Liver (tissue), 9 donors: Measurements from ENCODE around the gene HDDC3. TPM values are rescaled to one million over a fixed set of nuclear protein-coding genes. Genes with fewer than 3 reads are reported as not detected.
A peak's percentile ranks its signal among the peaks of the same experiment; 100 is the strongest.

Experiments used
- DNase-seq: peaks from one replicate; pipeline ENCODE4 v3.0.0-alpha.2; 2017; ENCODE audit warnings: low spot score
- H3K27ac ChIP-seq, 2 donors: one replicate each; pipeline ENCODE4 v1.7.0; 2013; ENCODE audit warnings: inconsistent platforms in 2 of 2, low read length in 2 of 2, control low read depth in 1 of 2, low read depth in 1 of 2, mild to moderate bottlenecking in 1 of 2
- H3K27me3 ChIP-seq, 4 donors: one replicate each; pipeline versions ENCODE4 v1.6.1 to v1.7.0; 2013; ENCODE audit warnings: low read length in 3 of 4, inconsistent platforms in 1 of 4, mild to moderate bottlenecking in 1 of 4, moderate library complexity in 1 of 4; ENCODE audit not compliant: control insufficient read depth in 4 of 4, insufficient read depth in 4 of 4
- H3K36me3 ChIP-seq, 4 donors: one replicate each; pipeline versions ENCODE4 v1.6.1 to v1.7.0; 2013; ENCODE audit warnings: low read length in 3 of 4, mild to moderate bottlenecking in 3 of 4, low read depth in 1 of 4, moderate library complexity in 1 of 4; ENCODE audit not compliant: control insufficient read depth in 4 of 4, insufficient read depth in 3 of 4
- H3K4me1 ChIP-seq, 4 donors: one replicate each; pipeline versions ENCODE4 v1.6.1 to v1.7.0; 2013; ENCODE audit warnings: low read length in 3 of 4, mild to moderate bottlenecking in 3 of 4, moderate library complexity in 1 of 4; ENCODE audit not compliant: control insufficient read depth in 4 of 4, insufficient read depth in 4 of 4
- H3K4me3 ChIP-seq, 3 donors: one replicate each; pipeline versions ENCODE4 v1.6.1 to v1.7.0; 2013; ENCODE audit warnings: low read length in 3 of 3, control low read depth in 1 of 3, low read depth in 1 of 3, mild to moderate bottlenecking in 1 of 3
- H3K9ac ChIP-seq, 2 donors: one replicate each; pipeline ENCODE4 v1.7.0; 2013; ENCODE audit warnings: low read length in 2 of 2, mild to moderate bottlenecking in 2 of 2, moderate library complexity in 2 of 2, control low read depth in 1 of 2, low read depth in 1 of 2
- H3K9me3 ChIP-seq, 4 donors: one replicate each; pipeline versions ENCODE4 v1.6.1 to v1.7.0; 2013; ENCODE audit warnings: low read length in 3 of 4; ENCODE audit not compliant: control insufficient read depth in 4 of 4
- EGR1 ChIP-seq, 2 donors: IDR thresholded peaks; 2 replicates each; pipeline ENCODE4 v1.6.1; 2016 to 2018; ENCODE audit warnings: antibody characterized with exemption in 2 of 2, low read depth in 2 of 2
- FOXA1 ChIP-seq: IDR thresholded peaks from 2 replicates; pipeline ENCODE4 v1.6.1; 2016; ENCODE audit warnings: antibody characterized with exemption
- FOXA2 ChIP-seq: IDR thresholded peaks from 2 replicates; pipeline ENCODE4 v1.6.1; 2016; ENCODE audit warnings: antibody characterized with exemption
- GABPA ChIP-seq, 2 donors: IDR thresholded peaks in 1 of 2; conservative IDR thresholded peaks in 1 of 2; 2 replicates each; pipeline ENCODE4 v1.6.1; 2016; ENCODE audit warnings: antibody characterized with exemption in 2 of 2, mild to moderate bottlenecking in 1 of 2, moderate library complexity in 1 of 2
- HNF4A ChIP-seq, 2 donors: conservative IDR thresholded peaks; 2 replicates each; pipeline ENCODE4 v1.6.1; 2016; ENCODE audit warnings: antibody characterized with exemption in 2 of 2, mild to moderate bottlenecking in 2 of 2
- HNF4G ChIP-seq: IDR thresholded peaks from 2 replicates; pipeline ENCODE4 v1.6.1; 2016; ENCODE audit warnings: antibody characterized with exemption
- JUND ChIP-seq, 2 donors: IDR thresholded peaks; 2 replicates each; pipeline ENCODE4 v1.6.1; 2016; ENCODE audit warnings: antibody characterized with exemption in 2 of 2
- NR2F2 ChIP-seq: IDR thresholded peaks from 2 replicates; pipeline ENCODE4 v1.6.1; 2016; ENCODE audit warnings: antibody characterized with exemption
- RAD21 ChIP-seq, 2 donors: IDR thresholded peaks; 2 replicates each; pipeline ENCODE4 v1.6.1; 2016; ENCODE audit warnings: antibody characterized with exemption in 2 of 2, mild to moderate bottlenecking in 2 of 2
- whole genome bisulfite sequencing: extraction: QIAGEN DNeasy Blood & Tissue Kit; methylation state at CpG from one replicate; pipeline ENCODE4 v1.1.7; 2013; 5-methylcytosine and 5-hydroxymethylcytosine counted together
- polyA plus RNA-seq, 2 donors: library from polyadenylated mRNA; stranded (reverse) in 1 of 2; unstranded in 1 of 2; fragments of 200-250 nt in 1 of 2; fragments of >200 nt in 1 of 2; fragmentation: Nextera tagmentation in 1 of 2; extraction: Ambion mirVana in 1 of 2; gene quantifications; one replicate each; pipeline versions ENCODE4 v1.2.1 to v1.2.3, GENCODE V29; 2013 to 2015
- total RNA-seq, 2 donors: library from RNA; depleted of rRNA; stranded (reverse); fragments of >200 nt; gene quantifications; one replicate each; pipeline ENCODE4 v1.2.3, GENCODE V29; 2014
- TF ChIP-seq, protein P1 (sequence below): fragments of 150-350 bp; IDR thresholded peaks from 2 replicates; pipeline ENCODE4 v1.5.1; 2017; ENCODE audit warnings: improper control_type of control experiment, low read depth, low read length; ENCODE audit not compliant: missing input control
- TF ChIP-seq, protein P2 (sequence below): IDR thresholded peaks from 2 replicates; pipeline ENCODE4 v1.6.1; 2016; ENCODE audit warnings: antibody characterized with exemption
- TF ChIP-seq, protein P3 (sequence below): IDR thresholded peaks from 2 replicates; pipeline ENCODE4 v1.6.1; 2016; ENCODE audit warnings: antibody characterized with exemption
- TF ChIP-seq, protein P4 (sequence below): IDR thresholded peaks from 2 replicates; pipeline ENCODE4 v1.6.1; 2016; ENCODE audit warnings: antibody characterized with exemption
- donor health status: healthy.
- donor health status: healthy.
- donor health status: healthy.
- donor health status: healthy.
- donor health status: healthy.

The HDDC3 gene
- total and polyA plus RNA-seq, 4 donors = 12.5 to 15.4 (median 14.1) TPM

DNA sequence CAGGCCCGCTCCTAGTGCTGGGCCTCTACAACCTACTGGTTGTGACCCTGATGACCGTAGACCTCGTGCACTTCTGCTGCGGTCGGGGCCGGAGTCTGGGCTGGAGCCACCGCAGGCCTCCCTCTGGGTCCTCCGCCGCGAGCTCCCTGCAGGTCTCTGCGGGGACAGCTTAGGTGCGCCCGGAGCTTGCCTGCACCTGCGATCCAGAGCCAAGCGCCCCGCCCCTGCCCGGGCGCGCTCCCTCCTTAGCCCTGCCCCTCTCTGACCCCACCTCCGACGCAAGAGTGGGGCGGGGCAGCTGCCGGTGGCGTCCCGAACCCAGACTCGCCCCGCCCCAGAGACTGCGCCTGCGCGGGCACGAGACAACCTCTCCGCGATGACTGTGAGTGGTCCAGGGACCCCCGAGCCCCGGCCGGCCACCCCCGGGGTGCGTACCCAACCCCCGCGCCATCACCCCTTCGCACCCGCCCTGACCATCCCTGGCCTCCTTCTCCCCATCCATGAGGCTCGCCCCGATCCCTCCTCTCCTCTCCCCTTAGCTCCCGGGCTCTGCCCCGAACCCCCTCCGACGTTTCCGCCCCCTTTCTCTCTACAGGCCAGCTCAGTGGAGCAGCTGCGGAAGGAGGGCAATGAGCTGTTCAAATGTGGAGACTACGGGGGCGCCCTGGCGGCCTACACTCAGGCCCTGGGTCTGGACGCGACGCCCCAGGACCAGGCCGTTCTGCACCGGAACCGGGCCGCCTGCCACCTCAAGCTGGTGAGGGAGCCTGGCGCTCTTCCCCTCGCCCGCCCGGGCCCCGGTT, 2.8 kb upstream of the HDDC3 start, which contains the start of gene UNC45A:
Gene UNC45A (plus strand): TSS at position 337 of the 803 bp plus-strand sequence. CDS start 40 bp downstream, at position 377.
- TF ChIP-seq HNF4A (conservative IDR thresholded peaks at IDR 0.05) (peak in 1 of 2 donors; percentile 6), JUND (IDR thresholded peaks at IDR 0.05) (no peak), FOXA1 (no peak), GABPA (IDR thresholded peaks at IDR 0.05 in 1 of 2, conservative IDR thresholded peaks at IDR 0.05 in 1 of 2) (no peak), RAD21 (IDR thresholded peaks at IDR 0.05) (no peak)
- TF ChIP-seq, protein P1, sequence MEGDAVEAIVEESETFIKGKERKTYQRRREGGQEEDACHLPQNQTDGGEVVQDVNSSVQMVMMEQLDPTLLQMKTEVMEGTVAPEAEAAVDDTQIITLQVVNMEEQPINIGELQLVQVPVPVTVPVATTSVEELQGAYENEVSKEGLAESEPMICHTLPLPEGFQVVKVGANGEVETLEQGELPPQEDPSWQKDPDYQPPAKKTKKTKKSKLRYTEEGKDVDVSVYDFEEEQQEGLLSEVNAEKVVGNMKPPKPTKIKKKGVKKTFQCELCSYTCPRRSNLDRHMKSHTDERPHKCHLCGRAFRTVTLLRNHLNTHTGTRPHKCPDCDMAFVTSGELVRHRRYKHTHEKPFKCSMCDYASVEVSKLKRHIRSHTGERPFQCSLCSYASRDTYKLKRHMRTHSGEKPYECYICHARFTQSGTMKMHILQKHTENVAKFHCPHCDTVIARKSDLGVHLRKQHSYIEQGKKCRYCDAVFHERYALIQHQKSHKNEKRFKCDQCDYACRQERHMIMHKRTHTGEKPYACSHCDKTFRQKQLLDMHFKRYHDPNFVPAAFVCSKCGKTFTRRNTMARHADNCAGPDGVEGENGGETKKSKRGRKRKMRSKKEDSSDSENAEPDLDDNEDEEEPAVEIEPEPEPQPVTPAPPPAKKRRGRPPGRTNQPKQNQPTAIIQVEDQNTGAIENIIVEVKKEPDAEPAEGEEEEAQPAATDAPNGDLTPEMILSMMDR = no peak
- TF ChIP-seq, protein P2, sequence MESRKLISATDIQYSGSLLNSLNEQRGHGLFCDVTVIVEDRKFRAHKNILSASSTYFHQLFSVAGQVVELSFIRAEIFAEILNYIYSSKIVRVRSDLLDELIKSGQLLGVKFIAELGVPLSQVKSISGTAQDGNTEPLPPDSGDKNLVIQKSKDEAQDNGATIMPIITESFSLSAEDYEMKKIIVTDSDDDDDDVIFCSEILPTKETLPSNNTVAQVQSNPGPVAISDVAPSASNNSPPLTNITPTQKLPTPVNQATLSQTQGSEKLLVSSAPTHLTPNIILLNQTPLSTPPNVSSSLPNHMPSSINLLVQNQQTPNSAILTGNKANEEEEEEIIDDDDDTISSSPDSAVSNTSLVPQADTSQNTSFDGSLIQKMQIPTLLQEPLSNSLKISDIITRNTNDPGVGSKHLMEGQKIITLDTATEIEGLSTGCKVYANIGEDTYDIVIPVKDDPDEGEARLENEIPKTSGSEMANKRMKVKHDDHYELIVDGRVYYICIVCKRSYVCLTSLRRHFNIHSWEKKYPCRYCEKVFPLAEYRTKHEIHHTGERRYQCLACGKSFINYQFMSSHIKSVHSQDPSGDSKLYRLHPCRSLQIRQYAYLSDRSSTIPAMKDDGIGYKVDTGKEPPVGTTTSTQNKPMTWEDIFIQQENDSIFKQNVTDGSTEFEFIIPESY = no peak
- TF ChIP-seq, protein P3, sequence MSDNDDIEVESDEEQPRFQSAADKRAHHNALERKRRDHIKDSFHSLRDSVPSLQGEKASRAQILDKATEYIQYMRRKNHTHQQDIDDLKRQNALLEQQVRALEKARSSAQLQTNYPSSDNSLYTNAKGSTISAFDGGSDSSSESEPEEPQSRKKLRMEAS = no peak
- Histone ChIP-seq H3K9me3 (no peaks in the 10 kb centered on the region), H3K36me3 (peaks cover 3 to 11% (median 6%) of the 10 kb centered on the region in 4 donors), H3K27me3 (no peaks in the 10 kb centered on the region), H3K4me1 (peaks cover 2 to 38% (median 30%) of the 10 kb centered on the region in 4 donors), H3K4me3 (peak within 1 kb of the TSS; percentile 36 to 55 (median 44)), H3K27ac (peak within 1 kb of the TSS; percentile 53 to 68), H3K9ac (peak within 1 kb of the TSS; percentile 48 to 78)
- WGBS = 1% methylated on average over 65 of the region's 65 CpGs
- DNase-seq = peak; percentile 96

DNA sequence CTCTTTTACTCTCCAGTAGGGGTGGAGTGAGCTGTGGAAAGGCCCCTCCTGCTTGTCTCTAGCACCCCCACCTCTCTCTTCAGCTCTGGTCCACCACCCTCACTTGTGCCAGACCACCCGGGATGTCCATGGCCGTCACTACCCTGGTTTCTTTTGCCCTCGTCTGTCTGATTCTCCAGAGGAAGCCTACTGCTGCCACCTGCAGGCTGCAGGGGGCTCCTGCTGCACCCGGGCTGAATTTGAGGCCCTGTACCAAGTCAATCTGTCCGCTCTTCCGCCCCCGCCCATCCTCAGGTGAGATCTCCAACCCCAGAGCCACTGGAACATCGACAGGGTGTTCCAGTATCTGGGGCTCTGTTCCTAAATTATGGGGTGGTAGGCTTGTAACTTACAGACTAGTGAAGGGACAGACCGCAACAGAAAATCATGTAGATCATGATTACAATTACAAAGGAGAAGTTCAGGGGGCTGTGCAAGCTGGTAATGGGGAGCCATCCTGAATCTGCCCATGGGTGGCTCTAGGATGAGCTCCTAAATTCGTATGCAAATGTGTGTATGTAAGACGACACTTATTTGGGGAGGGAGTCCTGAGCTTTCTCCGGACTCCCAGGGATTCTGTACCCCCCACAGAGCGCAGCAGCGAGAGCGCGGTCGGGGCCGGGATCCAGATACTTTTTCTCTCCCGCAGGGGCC, 2.1 kb upstream of the HDDC3 start:
- H3K27me3 ChIP-seq = no peaks in the 10 kb centered on the region
- peak overlapping the region; percentile 53 to 68 for H3K27ac ChIP-seq
- WGBS = under 1% methylated on average over 19 of the region's 19 CpGs
- peak; percentile 88 for DNase-seq
- H3K9ac ChIP-seq = peak overlapping the region; percentile 48 to 50
- H3K9me3 ChIP-seq = no peaks in the 10 kb centered on the region
- H3K36me3 ChIP-seq = peaks cover 0 to 3% (median 2%) of the 10 kb centered on the region in 4 donors
- H3K4me3 ChIP-seq = peak overlapping the region in 2 of 3 donors; percentile 44 to 55
- no peak for TF ChIP-seq FOXA2
- TF ChIP-seq, protein P4, sequence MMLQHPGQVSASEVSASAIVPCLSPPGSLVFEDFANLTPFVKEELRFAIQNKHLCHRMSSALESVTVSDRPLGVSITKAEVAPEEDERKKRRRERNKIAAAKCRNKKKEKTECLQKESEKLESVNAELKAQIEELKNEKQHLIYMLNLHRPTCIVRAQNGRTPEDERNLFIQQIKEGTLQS = no peak
- TF ChIP-seq, protein P3 = no peak
- TF ChIP-seq, protein P2 = no peak
- TF ChIP-seq HNF4G = no peak
- TF ChIP-seq RAD21 (IDR thresholded peaks at IDR 0.05) = peak; percentile 82 to 87
- TF ChIP-seq EGR1 (IDR thresholded peaks at IDR 0.05; ENCODE audit: low read depth in 2 of 2) = peak; percentile 36 to 66
- peak; percentile 7 for TF ChIP-seq NR2F2
- TF ChIP-seq FOXA1 = no peak
- TF ChIP-seq, protein P1 = peak; percentile 92
- H3K4me1 ChIP-seq = peaks cover 2 to 40% (median 30%) of the 10 kb centered on the region in 4 donors
